OCI-LY7 (cell line): ENCODE measurements around the gene RNASE4. TPM values are rescaled to one million over a fixed set of nuclear protein-coding genes. Genes with fewer than 3 reads are reported as not detected.
A peak's percentile ranks its signal among the peaks of the same experiment; 100 is the strongest.

ENCODE experiments used
- BruUV-seq: library from RNA; stranded (reverse); fragments of 400-500 nt; replicated peaks from 2 replicates; lab custom pipeline; 2021; lab: Mats Ljungman, UMichigan
- CTCF ChIA-PET: fragments of 300-600 bp; sonication (Branson Sonifier 250); formaldehyde crosslinking; loops from one replicate; lab custom pipeline; 2022; ENCODE audit warnings: antibody characterized with exemption; ENCODE audit not compliant: unreplicated experiment; lab: Charles Lee
- POLR2A ChIA-PET: fragments of 300-600 bp; sonication (Branson Sonifier 250); formaldehyde crosslinking; loops from one replicate; lab custom pipeline; 2022; ENCODE audit warnings: antibody characterized with exemption; lab: Charles Lee
- DNase-seq: peaks from one replicate; pipeline ENCODE4 v3.0.0-alpha.2; 2015; ENCODE audit warnings: low spot score
- H2AFZ ChIP-seq: fragments of 200-600 bp; sonication (generic), shearing (Covaris generic); 2 replicates; pipeline ENCODE4 v1.6.1; 2014; ENCODE audit warnings: mild to moderate bottlenecking, antibody characterized with exemption, low read length, moderate library complexity
- H3K27ac ChIP-seq: fragments of 200-600 bp; sonication (generic); 2 replicates; pipeline ENCODE4 v1.5.1; 2014; ENCODE audit warnings: mixed run types, low read depth, mild to moderate bottlenecking, moderate library complexity, low read length, inconsistent platforms; ENCODE audit not compliant: poor library complexity, severe bottlenecking
- H3K36me3 ChIP-seq: fragments of 200-600 bp; sonication (generic); 2 replicates; pipeline ENCODE4 v1.6.1; 2014; ENCODE audit warnings: mild to moderate bottlenecking, antibody characterized with exemption, low read length, moderate library complexity, mixed read lengths; ENCODE audit not compliant: insufficient read depth
- H3K4me1 ChIP-seq: fragments of 200-600 bp; sonication (generic); 2 replicates; pipeline ENCODE4 v1.5.1; 2014; ENCODE audit warnings: mild to moderate bottlenecking, low read length; ENCODE audit not compliant: insufficient read depth, poor library complexity, severe bottlenecking
- H3K4me2 ChIP-seq: fragments of 200-600 bp; sonication (generic); 2 replicates; pipeline ENCODE4 v1.6.1; 2014; ENCODE audit warnings: mild to moderate bottlenecking, low read length
- H3K4me3 ChIP-seq: fragments of 200-600 bp; sonication (generic); 2 replicates; pipeline ENCODE4 v1.5.1; 2014; ENCODE audit warnings: mild to moderate bottlenecking, low read depth, low read length; ENCODE audit not compliant: poor library complexity, severe bottlenecking
- H3K79me2 ChIP-seq: fragments of 200-600 bp; sonication (generic); 2 replicates; pipeline ENCODE4 v1.6.1; 2016; ENCODE audit warnings: low read depth, mild to moderate bottlenecking, low read length, moderate library complexity, mixed read lengths; ENCODE audit not compliant: insufficient read depth
- H3K9me2 ChIP-seq: fragments of 200-600 bp; sonication (generic); 2 replicates; pipeline ENCODE4 v1.6.1; 2016; ENCODE audit warnings: mild to moderate bottlenecking, low read length, mixed read lengths; ENCODE audit not compliant: insufficient read depth
- H3K9me3 ChIP-seq: fragments of 200-600 bp; sonication (generic); 2 replicates; pipeline ENCODE4 v1.6.1; 2014; ENCODE audit warnings: mild to moderate bottlenecking, mixed run types, low read length, mixed read lengths
- H4K20me1 ChIP-seq: fragments of 200-600 bp; sonication (generic); 2 replicates; pipeline ENCODE4 v1.6.1; 2014; ENCODE audit warnings: mild to moderate bottlenecking, antibody characterized with exemption, low read length, moderate library complexity, mixed read lengths; ENCODE audit not compliant: insufficient read depth
- EZH2phosphoT487 ChIP-seq: fragments of 200-600 bp; sonication (generic); IDR thresholded peaks from 2 replicates; pipeline ENCODE4 v1.6.1; 2018; ENCODE audit warnings: low read depth, borderline replicate concordance, mild to moderate bottlenecking, mixed run types, antibody characterized with exemption, low read length, moderate library complexity, mixed read lengths
- intact Hi-C: fragments of 100-400 bp; cut with micrococcal nuclease; formaldehyde crosslinking; loops from one replicate; pipeline ENCODE4 v1.10.0; 2022; ENCODE audit not compliant: unreplicated experiment
- total RNA-seq, 2 experiments: library from RNA; depleted of rRNA in 1 of 2; stranded (reverse); fragments of >200 nt in 1 of 2; shearing (Covaris generic) in 1 of 2; gene quantifications; 2 replicates each; pipeline ENCODE4 v1.2.3, GENCODE V29; 2014 to 2022
- TF ChIP-seq, protein P1 (sequence below): fragments of 200-600 bp; sonication (generic); conservative IDR thresholded peaks from 2 replicates; pipeline ENCODE4 v1.5.1; 2014; ENCODE audit warnings: mild to moderate bottlenecking, antibody characterized with exemption, low read length, moderate library complexity, mixed read lengths

RNASE4 gene
- total RNA-seq, 2 experiments from 2014 or later, result not detected

GRCh38 chr14:20682435-20683124 lies 1.8 kb upstream of the RNASE4 start:
- Histone ChIP-seq H3K9me3 (no peaks in the 10 kb centered on the region), H3K9me2 (no peaks in the 10 kb centered on the region), H2AFZ (peak overlapping the region; percentile 79), H3K36me3 (no peaks in the 10 kb centered on the region), H4K20me1 (peaks cover 6% of the 10 kb centered on the region; the same call in 1 of the 2 replicates), H3K4me3 (peak overlapping the region; percentile 74), H3K27ac (peak overlapping the region; percentile 49), H3K4me2 (peak overlapping the region; percentile 94), H3K4me1 (peaks cover 42% of the 10 kb centered on the region), H3K79me2 (no peaks in the 10 kb centered on the region)
- no TSS peak for BruUV-seq
- peak; percentile 68 for DNase-seq
- ChIA-PET POLR2A (interaction anchor here (0.7 to 2.5 kb wide), 11 partner anchors 8 to 340 kb away, joined by 3 to 9 read pairs (median 4); partner anchors contain the start of gene PARP2), CTCF (interaction anchor here (0.6 to 1.7 kb wide), 2 partner anchors 8 to 14 kb away, joined by 3 to 9 read pairs; no protein-coding TSS in a partner anchor)
- intact Hi-C loops, result loop anchor here (1.0 to 10.0 kb wide), 6 partner anchors 14 to 422 kb away; partner anchors contain the start of genes PARP2, PIP4P1 and TMEM253
- no peak for TF ChIP-seq EZH2phosphoT487
- TF ChIP-seq, protein P1, sequence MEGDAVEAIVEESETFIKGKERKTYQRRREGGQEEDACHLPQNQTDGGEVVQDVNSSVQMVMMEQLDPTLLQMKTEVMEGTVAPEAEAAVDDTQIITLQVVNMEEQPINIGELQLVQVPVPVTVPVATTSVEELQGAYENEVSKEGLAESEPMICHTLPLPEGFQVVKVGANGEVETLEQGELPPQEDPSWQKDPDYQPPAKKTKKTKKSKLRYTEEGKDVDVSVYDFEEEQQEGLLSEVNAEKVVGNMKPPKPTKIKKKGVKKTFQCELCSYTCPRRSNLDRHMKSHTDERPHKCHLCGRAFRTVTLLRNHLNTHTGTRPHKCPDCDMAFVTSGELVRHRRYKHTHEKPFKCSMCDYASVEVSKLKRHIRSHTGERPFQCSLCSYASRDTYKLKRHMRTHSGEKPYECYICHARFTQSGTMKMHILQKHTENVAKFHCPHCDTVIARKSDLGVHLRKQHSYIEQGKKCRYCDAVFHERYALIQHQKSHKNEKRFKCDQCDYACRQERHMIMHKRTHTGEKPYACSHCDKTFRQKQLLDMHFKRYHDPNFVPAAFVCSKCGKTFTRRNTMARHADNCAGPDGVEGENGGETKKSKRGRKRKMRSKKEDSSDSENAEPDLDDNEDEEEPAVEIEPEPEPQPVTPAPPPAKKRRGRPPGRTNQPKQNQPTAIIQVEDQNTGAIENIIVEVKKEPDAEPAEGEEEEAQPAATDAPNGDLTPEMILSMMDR, result no peak

- Histone ChIP-seq H3K9me2 (no peaks in the 10 kb centered on the region), H4K20me1 (peaks cover 6% of the 10 kb centered on the region; the same call in 1 of the 2 replicates), H3K36me3 (no peaks in the 10 kb centered on the region), H3K9me3 (no peaks in the 10 kb centered on the region), H3K4me2 (peak overlapping the region; percentile 94), H3K27ac (peak overlapping the region; percentile 49), H3K4me3 (peak overlapping the region; percentile 74), H3K4me1 (peaks cover 42% of the 10 kb centered on the region), H2AFZ (peak overlapping the region; percentile 79), H3K79me2 (no peaks in the 10 kb centered on the region)
- ChIA-PET POLR2A (interaction anchor here (0.5 to 1.2 kb wide), 5 partner anchors 9 to 377 kb away, joined by 3 to 4 read pairs (median 3); partner anchors contain the start of genes PARP2 and TTC5), CTCF (interaction anchor here (1.1 kb wide), 1 partner anchor 71 kb away, joined by 4 read pairs; no protein-coding TSS in a partner anchor)
- intact Hi-C loops, result loop anchor here (1.0 to 10.0 kb wide), 6 partner anchors 15 to 421 kb away; partner anchors contain the start of genes PARP2, PIP4P1 and TMEM253
- no peak for TF ChIP-seq EZH2phosphoT487
- TF ChIP-seq, protein P1, result no peak
- peak; percentile 82 for DNase-seq
- BruUV-seq, result no TSS peak
These were observed 1.1 kb upstream of the RNASE4 start for GRCh38 chr14:20683125-20683890.
